ENCODE results near the gene DAAM2.

The DAAM2 gene

GRCh38 chr6:39905640-39905975 is 113.4 kb downstream of the DAAM2 start:
- DNase-seq (ENCODE audit: insufficient read length, low spot score) = no peak
- TF ChIP-seq PAX5 (IDR thresholded peaks at IDR 0.05; ENCODE audit: insufficient read depth, low read length, severe bottlenecking) = no peak
- no peak for TF ChIP-seq POLR2A (IDR thresholded peaks at IDR 0.05; ENCODE audit: low read depth, low read length)
- TF ChIP-seq TAF1 (IDR thresholded peaks at IDR 0.05; ENCODE audit: low read depth, low read length) = no peak
- TF ChIP-seq SPI1 (IDR thresholded peaks at IDR 0.05; ENCODE audit: low read depth, low read length) = no peak

GRCh38 chr6:39906318-39906761 is 114.2 kb downstream of the DAAM2 start:
- FAIRE-seq = no peak
- TF ChIP-seq POU2F2 (IDR thresholded peaks at IDR 0.05; ENCODE audit: low read depth, low read length) = no peak
- no peak for TF ChIP-seq SPI1 (IDR thresholded peaks at IDR 0.05; ENCODE audit: low read depth, low read length)
- no peak for TF ChIP-seq PAX5 (IDR thresholded peaks at IDR 0.05; ENCODE audit: insufficient read depth, low read length, severe bottlenecking)
- no peak for TF ChIP-seq POLR2A (IDR thresholded peaks at IDR 0.05; ENCODE audit: low read depth, low read length)
- DNase-seq (ENCODE audit: insufficient read length, low spot score) = no peak

More at GRCh38 chr6:39905640-39905975, 113.4 kb downstream of the DAAM2 start:
- no peak for FAIRE-seq

GRCh38 chr6:39907871-39908575 is 115.8 kb downstream of the DAAM2 start:
- TF ChIP-seq PAX5 (IDR thresholded peaks at IDR 0.05; ENCODE audit: insufficient read depth, low read length, severe bottlenecking) (no peak), TAF1 (IDR thresholded peaks at IDR 0.05; ENCODE audit: low read depth, low read length) (no peak), POLR2AphosphoS5 (IDR thresholded peaks at IDR 0.05; ENCODE audit: low read depth, low read length) (no peak)
- FAIRE-seq = no peak
- DNase-seq (ENCODE audit: insufficient read length, low spot score) = no peak

- DNase-seq (ENCODE audit: insufficient read length, low spot score) (no peak), FAIRE-seq (no peak)
- no peak for TF ChIP-seq POLR2A (IDR thresholded peaks at IDR 0.05; ENCODE audit: low read depth, low read length)
- no peak for TF ChIP-seq POU2F2 (IDR thresholded peaks at IDR 0.05; ENCODE audit: low read depth, low read length)
- no peak for TF ChIP-seq PAX5 (IDR thresholded peaks at IDR 0.05; ENCODE audit: insufficient read depth, low read length, severe bottlenecking)
These were observed 116.8 kb downstream of the DAAM2 start for GRCh38 chr6:39908838-39909583.

GRCh38 chr6:39909701-39910100 is 117.5 kb downstream of the DAAM2 start:
- TF ChIP-seq POLR2A (IDR thresholded peaks at IDR 0.05; ENCODE audit: low read depth, low read length) (no peak), PAX5 (IDR thresholded peaks at IDR 0.05; ENCODE audit: insufficient read depth, low read length, severe bottlenecking) (no peak), TAF1 (IDR thresholded peaks at IDR 0.05; ENCODE audit: low read depth, low read length) (no peak), POLR2AphosphoS5 (IDR thresholded peaks at IDR 0.05; ENCODE audit: low read depth, low read length) (no peak), SPI1 (IDR thresholded peaks at IDR 0.05; ENCODE audit: low read depth, low read length) (no peak), POU2F2 (IDR thresholded peaks at IDR 0.05; ENCODE audit: low read depth, low read length) (no peak)
- FAIRE-seq = no peak
- DNase-seq (ENCODE audit: insufficient read length, low spot score) = no peak

- DNase-seq (ENCODE audit: insufficient read length, low spot score) (no peak), FAIRE-seq (no peak)
- TF ChIP-seq TAF1 (IDR thresholded peaks at IDR 0.05; ENCODE audit: low read depth, low read length) (no peak), SPI1 (IDR thresholded peaks at IDR 0.05; ENCODE audit: low read depth, low read length) (no peak), POU2F2 (IDR thresholded peaks at IDR 0.05; ENCODE audit: low read depth, low read length) (no peak), PAX5 (IDR thresholded peaks at IDR 0.05; ENCODE audit: insufficient read depth, low read length, severe bottlenecking) (no peak), POLR2AphosphoS5 (IDR thresholded peaks at IDR 0.05; ENCODE audit: low read depth, low read length) (no peak), POLR2A (IDR thresholded peaks at IDR 0.05; ENCODE audit: low read depth, low read length) (no peak)
These were observed 118.0 kb downstream of the DAAM2 start for GRCh38 chr6:39910164-39910563.

- TF ChIP-seq SPI1 (IDR thresholded peaks at IDR 0.05; ENCODE audit: low read depth, low read length) = no peak
- no peak for TF ChIP-seq POLR2A (IDR thresholded peaks at IDR 0.05; ENCODE audit: low read depth, low read length)
- no peak for TF ChIP-seq PAX5 (IDR thresholded peaks at IDR 0.05; ENCODE audit: insufficient read depth, low read length, severe bottlenecking)
- no peak for TF ChIP-seq POU2F2 (IDR thresholded peaks at IDR 0.05; ENCODE audit: low read depth, low read length)
- no peak for TF ChIP-seq TAF1 (IDR thresholded peaks at IDR 0.05; ENCODE audit: low read depth, low read length)
- no peak for TF ChIP-seq POLR2AphosphoS5 (IDR thresholded peaks at IDR 0.05; ENCODE audit: low read depth, low read length)
- DNase-seq (ENCODE audit: insufficient read length, low spot score) (no peak), FAIRE-seq (no peak)
These were observed 118.6 kb downstream of the DAAM2 start for GRCh38 chr6:39910744-39911143.

DNA sequence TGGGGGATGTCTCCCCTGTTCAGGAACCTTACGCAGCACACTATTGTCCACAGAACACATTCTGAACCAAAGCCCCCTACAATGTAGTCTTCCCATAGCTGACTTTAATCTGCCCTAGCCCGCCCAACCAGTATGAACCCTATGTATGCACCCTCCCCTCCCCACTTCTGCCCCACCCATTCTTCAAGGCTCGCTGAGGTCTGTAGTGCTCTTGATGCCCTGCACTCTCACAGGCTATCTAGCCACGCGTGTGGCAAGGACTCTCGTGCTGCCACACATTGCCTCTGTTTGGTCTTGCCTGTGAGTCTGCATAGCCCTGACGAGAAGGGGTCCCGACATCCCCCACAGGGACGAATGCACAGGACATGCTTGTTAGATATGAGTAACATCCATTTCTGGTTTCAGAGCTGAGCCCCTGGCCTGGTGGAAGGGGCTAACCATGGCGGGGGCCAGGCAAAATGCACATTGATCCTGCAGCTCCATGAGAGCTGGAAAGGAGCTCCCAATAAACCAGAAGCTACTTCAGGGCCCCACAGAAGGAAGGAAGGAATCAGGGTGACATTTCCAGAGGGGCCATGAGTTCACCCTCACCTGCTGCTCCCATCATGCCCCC is 119.4 kb downstream of the DAAM2 start:
- DNase-seq (ENCODE audit: insufficient read length, low spot score) (no peak), FAIRE-seq (no peak)

GRCh38 chr6:39912446-39912845 is 120.3 kb downstream of the DAAM2 start:
- no peak for DNase-seq (ENCODE audit: insufficient read length, low spot score)
- TF ChIP-seq POLR2AphosphoS5 (IDR thresholded peaks at IDR 0.05; ENCODE audit: low read depth, low read length) (no peak), TAF1 (IDR thresholded peaks at IDR 0.05; ENCODE audit: low read depth, low read length) (no peak), SPI1 (IDR thresholded peaks at IDR 0.05; ENCODE audit: low read depth, low read length) (no peak), POU2F2 (IDR thresholded peaks at IDR 0.05; ENCODE audit: low read depth, low read length) (no peak)
- FAIRE-seq = no peak

More for the DNA sequence above, 119.4 kb downstream of the DAAM2 start:
- TF ChIP-seq POU2F2 (IDR thresholded peaks at IDR 0.05; ENCODE audit: low read depth, low read length) (no peak), SPI1 (IDR thresholded peaks at IDR 0.05; ENCODE audit: low read depth, low read length) (no peak), PAX5 (IDR thresholded peaks at IDR 0.05; ENCODE audit: insufficient read depth, low read length, severe bottlenecking) (no peak), TAF1 (IDR thresholded peaks at IDR 0.05; ENCODE audit: low read depth, low read length) (no peak), POLR2AphosphoS5 (IDR thresholded peaks at IDR 0.05; ENCODE audit: low read depth, low read length) (no peak), POLR2A (IDR thresholded peaks at IDR 0.05; ENCODE audit: low read depth, low read length) (no peak)

All from GM12891 (cell line).